ENCODE data around the gene PFN1.

GRCh38 chr17:4937553-4937952 is 10.8 kb downstream of the PFN1 start:
- TF ChIP-seq EZH2 (IDR thresholded peaks at IDR 0.05; ENCODE audit: insufficient read depth, poor library complexity, severe bottlenecking) (no peak), EZH2phosphoT487 (IDR thresholded peaks at IDR 0.05; ENCODE audit: insufficient read depth, low read depth) (no peak)
